ENCODE measurements around the gene JMJD8.

- TF ChIP-seq CTCF (IDR thresholded peaks at IDR 0.05): no peak
- no peak for TF ChIP-seq POLR2A (IDR thresholded peaks at IDR 0.05; ENCODE audit: low read depth)
- peak in 1 of 2 donors; percentile 3 for TF ChIP-seq POLR2AphosphoS5 (IDR thresholded peaks at IDR 0.05)
- TF ChIP-seq EP300 (IDR thresholded peaks at IDR 0.05): no peak
Measured at GRCh38 chr16:642189-643049, 41.7 kb downstream of the JMJD8 start.

All from esophagus muscularis mucosa (tissue), 4 donors.